Measurements from ENCODE around the gene STX12. TPM values are rescaled to one million over a fixed set of nuclear protein-coding genes. Genes with fewer than 3 reads are reported as not detected.

The STX12 gene
- total and polyA plus RNA-seq, 2 of the 4 experiments (the other 2 are of a cell fraction): 28.6 to 54.8 TPM

DNA sequence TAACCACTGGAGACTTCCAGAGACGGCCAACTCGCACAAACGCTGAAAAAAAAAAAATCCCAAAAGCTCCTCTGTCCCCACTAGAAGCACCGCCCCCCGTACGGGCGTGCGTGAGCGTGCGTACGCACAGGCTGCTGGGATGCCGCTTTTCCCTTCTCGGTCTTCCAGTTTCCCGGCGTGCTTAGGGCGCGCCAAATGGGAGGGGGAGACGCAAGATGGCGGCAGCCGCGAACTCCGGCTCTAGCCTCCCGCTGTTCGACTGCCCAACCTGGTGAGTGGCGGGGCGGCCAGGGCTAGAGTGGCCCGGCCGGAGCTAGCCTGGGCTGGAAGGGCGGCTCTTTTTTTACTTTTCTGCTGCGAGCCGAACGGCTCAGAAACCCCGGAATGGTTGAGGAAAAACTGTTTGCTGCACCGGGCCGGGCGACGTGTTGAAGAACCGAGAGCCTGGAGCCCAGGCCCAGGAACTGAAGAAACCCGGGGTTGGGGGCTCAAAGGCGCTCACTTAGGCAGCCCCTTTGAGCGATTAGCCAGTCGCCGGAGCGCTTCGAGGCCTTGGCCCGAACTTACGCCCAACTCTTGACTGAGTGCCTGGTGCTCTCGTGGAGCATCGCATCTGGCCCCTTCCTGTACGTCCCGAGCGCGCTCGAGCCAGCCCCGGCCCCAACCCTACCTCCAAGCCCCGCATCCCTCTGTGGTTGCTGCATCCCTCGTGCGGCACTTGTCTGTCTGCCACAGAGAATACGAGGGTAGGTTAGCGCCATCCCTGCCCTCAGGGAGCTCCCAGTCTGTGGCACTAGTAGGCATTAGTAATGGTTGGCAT, 57.8 kb downstream of the STX12 start, which contains the start of gene PPP1R8 (continued):
- TF ChIP-seq ELK1 (IDR thresholded peaks at IDR 0.05; ENCODE audit: borderline replicate concordance, low read depth, low read length): no peak

Measured in IMR-90 (cell line).